CD4-positive, alpha-beta T cell treated with Interleukin-4 for 4 hours (primary cell): ENCODE measurements around the gene ZIC2.

Source experiments
- DNase-seq: peaks from one replicate; pipeline ENCODE4 v3.0.0-alpha.2; 2020

The ZIC2 gene

DNA sequence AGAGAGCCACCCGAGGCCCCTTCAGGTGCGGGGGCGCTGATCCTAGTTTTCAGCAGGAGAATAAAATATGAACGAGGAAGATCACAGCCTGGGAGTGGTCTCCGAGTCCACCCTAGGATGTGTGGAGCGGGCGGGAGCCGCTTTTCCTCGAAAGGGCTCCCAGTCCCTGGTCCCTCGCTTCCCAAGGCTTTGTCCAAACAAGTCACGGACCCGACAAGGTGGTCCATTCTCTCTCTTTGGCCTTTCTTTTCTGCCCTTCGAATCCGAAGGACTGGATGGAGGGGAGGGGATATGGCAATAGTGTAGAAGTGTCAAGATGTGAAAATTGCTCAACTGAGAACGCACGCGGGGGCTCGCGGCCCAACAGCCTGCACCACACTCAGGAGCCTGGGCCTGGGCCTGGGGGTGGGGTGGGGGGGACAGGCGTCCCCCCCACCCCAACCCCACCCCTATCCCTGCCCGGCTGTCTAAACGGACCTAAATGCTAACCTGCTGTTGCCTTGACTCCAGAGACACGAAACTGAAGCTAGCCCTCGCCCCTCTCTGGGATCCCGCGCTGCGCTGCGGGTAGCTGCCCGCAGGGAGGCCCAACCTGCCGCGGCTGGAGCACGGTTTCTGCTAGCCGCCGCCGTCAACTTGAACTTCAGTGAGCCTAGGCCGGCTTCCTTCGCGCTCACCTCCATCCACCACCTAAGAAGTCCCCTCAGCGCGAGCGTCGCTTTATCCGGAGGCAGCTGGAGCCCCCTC is 7.1 kb downstream of the ZIC2 start:
- no peak for DNase-seq

DNA sequence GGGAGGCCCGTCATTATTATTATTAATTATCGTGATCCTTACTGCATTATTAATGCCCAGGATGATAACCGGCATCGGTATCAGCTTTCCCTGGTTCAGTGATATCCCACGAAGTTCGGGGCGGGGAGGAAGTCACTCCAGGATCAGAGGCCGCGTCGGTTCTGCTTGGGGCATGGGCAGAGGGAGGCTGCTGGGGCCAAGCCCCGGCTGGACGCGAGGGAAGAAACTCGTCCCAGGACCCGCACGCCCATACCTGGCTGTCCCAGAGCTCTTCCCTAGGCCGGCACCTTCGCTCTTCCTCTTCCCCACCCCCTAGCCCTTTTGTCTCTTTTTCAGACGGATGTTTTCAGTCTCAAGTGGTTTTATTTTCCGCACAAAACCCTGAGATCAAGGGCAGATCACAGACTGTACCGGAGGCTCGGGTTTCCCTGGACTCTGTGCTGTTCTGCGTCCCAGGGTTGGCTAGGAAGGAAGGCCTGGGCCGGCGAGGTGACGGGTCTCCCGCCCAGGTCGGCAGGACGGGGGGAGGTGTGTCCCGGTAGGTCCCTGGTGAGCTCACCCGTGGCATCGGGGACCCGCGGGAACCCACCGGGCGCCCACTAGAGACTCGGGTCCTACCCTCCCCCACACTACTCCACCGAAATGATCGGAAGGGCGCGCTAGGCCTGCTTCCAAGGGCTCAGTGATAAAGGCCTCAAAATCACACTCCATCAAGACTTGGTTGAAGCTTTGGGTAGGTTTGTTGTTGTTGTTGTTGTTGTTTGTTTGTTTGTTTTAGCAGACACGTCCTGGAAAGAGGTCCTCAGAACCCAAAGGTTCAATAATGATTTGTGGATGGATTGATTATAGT is 7.9 kb downstream of the ZIC2 start:
- DNase-seq, result no peak

DNA sequence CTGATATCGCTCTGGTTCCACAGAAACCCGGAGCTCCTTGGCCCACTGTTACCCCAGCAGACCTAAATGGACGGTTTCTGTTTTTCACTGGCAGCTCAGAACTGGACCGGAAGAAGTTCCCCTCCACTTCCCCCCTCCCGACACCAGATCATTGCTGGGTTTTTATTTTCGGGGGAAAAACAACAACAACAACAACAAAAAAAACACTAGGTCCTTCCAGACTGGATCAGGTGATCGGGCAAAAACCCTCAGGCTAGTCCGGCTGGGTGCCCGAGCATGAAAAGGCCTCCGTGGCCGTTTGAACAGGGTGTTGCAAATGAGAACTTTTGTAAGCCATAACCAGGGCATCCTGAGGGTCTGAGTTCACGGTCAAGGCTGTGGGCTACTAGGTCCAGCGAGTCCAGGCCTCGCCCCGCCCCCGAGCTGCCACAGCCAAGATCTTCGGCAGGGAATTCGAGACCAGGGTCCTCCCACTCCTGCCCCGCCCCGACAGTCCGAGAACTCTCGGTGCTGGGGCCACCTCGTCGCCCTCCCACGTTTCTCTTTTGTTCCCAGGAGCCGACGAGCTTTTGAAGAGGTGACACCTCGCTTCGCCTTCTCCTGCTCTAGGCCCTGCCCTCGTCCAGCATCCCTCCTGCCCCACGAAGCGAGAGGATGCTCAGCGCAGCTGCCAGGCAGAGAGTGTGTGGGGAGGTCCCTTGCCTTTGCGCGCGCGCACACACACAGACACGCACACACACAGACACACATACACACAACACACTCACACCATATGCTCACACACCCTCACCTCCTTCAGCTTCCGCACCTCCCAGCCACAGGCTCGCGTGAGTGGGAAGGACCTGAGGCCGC is 8.8 kb downstream of the ZIC2 start:
- DNase-seq, result no peak

DNA sequence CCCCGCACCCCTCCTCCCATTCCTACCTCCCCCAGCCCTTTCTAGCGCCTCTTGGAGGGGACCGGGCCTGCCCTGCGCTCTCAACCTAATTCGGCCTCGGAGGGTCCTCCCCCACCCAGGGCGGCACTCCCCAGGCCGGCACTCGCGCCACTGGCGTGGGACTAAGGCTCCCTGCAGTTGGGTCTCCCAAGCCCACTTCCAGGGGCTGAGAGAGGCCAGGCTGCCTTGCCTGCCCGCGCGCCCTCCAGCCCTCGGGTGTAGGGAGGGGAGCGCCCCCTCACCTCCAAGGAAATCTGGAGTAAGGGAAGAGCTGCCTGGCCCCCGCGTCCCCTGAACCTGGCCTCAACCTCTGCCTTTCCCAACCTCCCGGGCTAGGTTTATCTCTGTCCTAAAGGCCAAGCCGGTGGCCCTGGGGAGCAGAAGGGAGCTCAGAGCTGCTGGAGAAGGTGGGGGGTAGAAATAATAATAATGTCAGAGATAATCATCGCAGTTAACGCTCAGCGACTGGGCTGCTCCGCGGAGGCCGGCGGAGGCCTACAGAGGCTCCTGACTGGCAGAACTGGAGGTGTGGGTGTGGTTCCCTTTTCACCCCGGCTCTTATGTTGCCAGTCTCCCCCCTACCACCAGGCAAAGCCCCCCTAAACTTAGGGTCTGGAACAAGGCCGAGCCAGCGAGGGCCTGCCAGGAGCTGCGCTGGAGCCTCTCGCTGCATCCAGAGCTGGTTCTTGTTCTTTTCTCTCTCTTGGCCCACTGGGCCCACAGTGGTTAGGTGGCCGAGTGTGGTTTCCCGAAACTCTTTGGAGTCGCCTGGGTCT is 9.6 kb downstream of the ZIC2 start:
- no peak for DNase-seq

DNA sequence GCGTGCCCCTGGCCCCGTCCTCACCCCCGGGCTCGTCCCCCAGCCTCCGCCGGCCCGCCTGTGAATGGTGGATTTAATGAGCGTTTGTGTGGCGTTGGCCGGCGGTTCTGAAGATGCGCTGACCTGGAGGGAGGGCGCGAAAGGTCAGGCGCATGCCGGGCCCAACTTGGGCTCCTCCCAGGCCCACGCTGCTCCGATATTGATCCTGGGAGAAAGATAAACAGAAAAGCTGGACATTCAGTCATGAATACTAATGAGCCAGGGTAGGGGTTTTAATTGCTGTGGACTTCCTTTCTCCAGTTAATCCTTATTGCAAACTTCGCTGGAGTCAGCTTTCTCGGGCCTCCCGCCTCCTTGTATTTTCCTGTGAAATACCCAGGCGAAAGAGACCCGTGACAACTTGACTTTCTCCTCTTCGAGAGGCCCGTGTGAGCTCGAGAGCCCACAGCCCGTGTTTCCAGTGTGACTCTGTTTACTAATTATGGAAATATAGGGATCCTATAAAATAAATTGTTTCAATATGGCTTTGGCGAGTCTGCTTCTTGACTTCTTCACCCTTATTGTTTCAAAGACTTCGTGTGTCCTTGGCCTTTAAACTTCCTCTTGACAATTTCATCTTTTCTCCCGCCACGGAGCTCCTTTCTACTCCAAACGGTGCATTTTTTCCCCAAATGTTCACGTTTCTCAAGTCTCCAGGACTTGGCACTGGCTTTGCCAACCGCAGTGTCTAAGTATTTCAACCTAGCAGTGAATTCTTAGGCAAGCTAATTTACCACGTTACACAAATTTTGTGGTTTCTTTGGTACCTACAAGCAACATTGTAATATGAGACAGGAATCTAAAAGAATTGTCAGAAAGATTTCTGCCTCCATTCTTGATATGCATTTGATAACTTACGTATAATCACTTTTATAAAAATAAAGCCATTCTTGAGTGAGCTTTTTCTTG is 10.5 kb downstream of the ZIC2 start:
- DNase-seq, result no peak

DNA sequence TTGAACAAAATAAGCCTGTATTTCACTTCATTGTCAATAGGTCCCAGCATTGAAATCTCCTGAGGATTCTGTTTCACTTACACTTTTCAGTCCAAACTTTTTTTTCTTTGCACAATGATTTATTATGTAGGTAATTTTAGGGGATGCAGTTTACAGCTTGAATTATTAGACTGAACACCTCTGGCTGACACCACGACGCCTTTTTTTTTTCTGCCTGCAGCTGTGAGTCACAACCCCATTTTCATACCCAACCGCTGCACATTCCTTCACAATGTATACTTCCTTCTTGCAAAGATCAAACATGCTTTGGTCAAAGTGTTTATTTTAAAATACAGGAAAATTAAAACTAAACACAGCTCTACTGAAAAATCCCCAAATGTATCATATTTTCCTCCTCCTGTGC is 11.4 kb downstream of the ZIC2 start:
- DNase-seq, result no peak

DNA sequence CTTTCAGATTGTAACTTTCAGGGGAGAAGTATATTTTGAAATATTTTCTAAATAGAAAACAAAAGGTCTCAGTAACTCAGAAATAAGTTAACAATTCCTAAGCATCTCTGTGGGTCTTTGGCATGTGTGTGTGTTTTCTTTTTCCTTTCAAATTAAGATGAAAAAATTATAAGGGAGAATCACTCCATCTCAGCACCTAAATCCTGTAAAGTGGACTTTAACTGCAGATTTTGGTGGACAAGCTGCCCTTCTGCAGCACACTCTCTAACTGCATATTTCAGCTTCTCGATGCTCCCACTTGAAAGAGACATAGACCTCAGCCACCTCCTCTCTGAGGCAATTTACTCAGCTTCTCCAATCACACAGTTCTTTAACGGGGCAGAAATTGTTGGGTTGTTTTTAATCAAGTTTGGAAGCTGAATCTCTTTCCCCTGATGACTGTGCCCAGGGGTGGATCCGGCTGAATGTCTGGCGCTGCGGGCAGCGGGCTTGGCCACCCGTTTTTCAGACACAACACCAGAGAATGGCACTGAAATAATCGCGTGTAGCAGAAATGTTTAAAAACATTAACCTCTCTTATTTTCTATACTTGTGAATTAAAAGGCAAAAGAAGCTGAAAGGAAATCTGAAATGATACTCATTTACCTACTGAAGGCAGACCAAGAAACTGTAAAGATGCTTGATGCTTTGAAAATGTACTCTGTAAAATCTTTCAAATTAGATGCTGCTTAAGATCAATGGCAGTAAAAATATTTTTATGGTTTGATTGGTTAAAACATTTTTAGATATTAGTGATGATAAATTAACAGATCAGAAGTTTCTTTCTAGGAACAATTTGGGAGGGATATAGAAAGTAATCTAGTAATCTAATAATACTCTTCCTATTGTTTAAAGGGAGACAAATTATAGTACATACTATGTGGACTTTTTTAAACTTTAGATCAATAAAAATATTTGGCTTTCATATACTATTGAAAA is 12.4 kb downstream of the ZIC2 start:
- DNase-seq, result no peak

DNA sequence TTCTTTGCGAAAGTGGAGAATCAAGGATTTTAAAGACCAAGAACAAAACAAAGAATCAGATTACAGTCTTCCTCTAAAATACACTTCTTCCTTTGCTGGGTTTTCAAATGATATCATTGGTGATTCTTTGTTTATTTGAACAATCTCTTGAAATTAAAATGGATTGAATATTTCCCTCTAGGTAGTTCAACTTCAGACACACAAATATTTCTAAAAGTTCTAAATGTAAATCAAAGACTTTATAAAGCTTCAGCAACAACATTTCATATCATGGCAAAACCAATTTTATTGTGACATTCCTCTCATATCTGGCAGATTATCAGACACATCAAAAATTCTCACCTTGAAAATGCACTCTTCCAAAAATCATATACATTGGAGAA is 13.0 kb downstream of the ZIC2 start:
- DNase-seq, result no peak

DNA sequence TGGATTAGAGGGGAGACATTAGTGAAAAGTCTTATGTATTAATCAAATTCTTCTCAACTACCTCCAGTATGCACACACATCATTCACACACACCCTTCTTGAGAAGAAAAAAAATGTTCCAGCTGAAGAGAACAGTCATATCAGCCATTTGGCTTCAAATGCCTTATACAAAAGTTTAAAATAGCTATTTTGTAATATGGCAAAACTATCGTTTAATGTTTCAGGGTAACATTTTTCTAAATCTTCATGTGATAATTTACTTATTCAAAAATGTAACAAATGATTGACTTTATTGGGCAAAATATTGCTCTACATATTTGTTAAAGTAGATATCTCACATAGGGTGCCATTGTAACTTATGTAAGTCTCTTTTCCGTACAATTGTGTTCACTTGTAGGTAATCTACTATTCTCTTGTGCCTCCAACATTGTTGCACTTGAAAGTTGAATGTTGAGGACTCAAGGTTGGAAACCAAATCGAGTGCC is 13.6 kb downstream of the ZIC2 start:
- DNase-seq, result no peak

DNA sequence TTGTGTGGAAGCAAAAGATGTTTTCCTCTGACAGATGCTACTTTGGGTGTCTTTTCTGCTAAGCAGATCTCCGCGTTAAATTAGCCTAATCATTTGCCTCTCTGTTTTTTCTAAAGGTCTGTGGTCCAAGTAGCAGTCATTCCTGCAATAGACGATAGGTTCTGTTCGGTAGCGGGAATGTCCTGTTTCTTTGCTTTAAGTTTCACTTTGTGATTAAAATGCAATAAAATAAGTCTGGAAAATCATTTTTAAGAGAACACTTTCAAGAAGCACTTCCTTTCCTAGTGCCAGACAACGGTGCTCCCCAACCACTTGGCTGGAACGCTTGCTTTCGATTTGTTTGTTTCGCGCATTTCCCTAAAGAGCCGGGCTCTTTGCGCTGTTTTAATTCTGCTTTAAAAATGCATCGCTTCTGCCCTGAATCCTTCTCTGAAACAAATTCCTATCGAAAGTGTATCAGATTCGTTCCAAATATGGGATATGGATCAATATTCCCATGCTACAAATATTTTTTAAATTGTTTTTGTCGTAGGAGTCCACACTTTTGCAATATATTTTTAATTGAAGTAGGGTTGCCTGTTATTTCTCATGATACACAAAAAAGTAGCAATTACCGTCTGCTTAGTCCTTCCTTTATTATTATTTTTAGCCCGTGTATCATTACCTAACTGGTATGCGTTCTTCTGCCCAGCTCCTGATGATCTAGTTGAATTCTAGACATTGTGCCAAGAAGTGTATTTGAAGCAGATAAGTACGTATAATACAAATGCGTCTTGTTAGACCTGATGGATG is 14.2 kb downstream of the ZIC2 start:
- no peak for DNase-seq

DNA sequence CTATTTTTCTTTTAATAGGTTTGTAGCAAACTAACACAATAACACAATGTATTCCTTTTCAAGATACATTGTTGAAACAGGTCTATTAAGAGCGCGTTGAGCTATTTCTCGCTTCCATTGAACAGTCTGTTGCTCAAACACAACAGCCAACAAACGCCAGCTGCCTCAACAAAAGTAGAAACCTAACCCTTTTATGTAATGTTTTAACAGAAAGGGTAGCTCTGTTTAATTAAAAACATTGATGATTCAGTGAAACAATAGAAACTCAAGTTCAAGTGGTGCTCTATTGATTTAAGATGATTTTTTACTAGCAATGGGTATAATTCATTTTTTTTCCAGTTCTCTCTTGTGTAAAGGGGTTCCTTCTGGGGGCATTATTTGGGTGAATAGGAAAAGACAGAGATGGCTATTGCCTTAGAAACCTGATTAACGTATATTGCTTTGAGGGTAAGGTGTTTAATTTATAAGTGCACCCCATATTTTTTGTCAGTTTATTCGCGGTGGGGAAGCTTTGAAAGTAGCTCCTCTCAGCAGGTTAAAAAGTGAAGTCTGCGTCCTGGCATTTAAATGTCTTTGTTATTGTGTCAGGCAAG is 14.9 kb downstream of the ZIC2 start:
- no peak for DNase-seq

DNA sequence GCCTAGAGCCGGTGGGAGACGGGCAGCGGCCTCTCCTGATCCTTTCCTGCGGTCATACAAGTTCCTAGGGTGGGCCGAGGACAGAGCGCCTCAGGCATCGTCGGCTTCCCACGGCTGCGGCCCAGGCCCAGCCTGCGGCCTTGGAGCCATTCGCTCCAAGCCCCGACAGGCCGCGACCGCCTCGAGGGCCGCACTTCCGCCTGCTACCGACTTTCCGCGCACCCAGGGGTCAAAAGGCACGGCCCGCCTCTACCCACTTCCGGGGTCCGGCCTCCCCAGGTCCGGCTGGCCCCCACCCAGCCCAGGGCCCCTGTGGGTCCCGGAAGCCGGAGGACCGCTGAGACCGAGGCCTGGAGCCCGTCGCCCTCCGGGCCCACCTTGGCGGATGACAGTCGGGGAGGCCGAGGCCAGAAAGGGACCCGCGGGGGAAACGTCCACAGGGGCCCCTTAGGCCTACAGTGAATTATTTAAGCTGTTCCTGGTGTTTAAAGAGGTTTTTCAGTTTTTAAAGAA is 16.2 kb downstream of the ZIC2 start:
- no peak for DNase-seq

DNA sequence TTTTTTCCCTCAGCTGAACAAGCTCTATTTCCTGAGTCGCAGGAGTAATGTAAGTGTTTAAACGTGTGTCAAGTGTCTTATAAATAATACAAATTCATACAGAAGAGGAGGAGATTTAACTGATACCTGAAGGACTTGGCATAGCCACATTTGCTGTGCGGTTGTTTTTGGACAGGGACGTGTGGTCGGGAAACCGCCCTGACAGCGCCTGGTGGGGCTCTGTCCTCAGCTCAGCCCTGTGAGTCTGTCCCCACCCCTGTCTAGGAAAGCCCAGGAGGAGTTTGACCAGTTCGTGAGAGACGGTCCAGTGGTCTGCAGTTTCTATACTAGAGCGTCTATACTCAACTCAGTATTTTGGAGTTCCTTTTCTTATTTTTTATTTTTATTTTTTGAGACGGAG is 16.7 kb downstream of the ZIC2 start:
- no peak for DNase-seq

DNA sequence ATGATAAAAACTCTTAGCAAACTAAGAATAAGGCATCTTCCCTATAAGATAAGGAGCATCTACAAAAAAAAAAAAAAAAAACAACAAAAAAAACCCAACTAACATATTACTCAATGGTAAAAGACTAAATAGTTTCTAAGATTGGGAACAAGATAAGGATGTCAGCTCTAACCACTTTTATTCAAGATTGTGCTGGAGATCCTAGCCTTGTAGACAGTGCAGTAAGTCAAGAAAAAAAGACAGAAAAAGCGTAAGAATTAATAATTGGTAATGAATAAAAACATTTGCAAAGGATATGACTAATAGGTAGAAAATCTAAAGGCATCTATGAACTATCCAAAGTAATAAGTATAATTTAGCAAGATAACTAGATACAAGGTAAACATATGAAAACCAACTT is 33.0 kb downstream of the ZIC2 start:
- no peak for DNase-seq

DNA sequence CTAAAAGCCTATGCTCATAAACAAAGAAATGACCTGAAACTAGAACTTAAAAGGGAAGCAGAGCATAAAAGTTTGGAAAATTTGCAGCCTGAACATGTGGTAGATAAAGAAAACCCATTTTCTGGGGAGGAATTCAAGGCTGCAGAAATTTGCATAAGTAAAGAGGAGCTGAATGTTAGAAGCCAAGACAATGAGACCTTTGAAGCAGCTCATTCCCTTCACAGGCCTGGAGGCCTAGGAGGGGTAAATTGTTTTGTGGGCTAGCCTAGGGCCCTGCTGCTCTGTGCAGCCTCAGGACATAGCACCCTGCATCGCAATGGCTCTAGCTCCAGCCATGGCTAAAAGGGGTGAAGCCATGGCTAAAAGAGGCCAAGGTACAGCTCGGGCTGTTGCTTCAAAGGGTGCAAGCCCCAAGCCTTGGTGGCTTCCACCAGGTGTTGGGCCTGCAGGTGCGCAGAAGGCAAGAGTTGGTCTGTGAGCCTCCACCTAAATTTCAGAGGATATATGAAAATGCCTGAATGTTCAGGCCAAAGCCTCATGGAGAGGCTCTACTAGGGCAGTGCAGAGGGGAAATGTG is 38.3 kb downstream of the ZIC2 start:
- DNase-seq, result no peak

DNA sequence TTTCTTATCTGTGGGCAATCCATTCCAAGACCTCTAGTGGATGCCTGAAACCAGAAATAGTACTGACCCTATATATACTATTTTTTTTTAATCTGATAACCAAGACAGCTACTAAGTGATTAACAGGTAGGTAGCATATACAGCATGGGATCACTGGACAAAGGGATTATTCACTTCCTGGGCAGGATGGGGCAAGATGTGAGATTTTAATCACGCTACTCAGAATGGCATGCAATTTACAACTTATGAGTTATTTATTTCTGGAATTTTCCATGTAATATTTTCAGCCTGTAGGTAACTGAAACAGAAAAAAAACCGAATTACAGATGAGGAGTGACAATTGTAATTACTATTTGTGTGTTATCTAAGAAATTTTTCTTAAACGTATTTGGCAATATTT is 41.2 kb downstream of the ZIC2 start:
- no peak for DNase-seq

DNA sequence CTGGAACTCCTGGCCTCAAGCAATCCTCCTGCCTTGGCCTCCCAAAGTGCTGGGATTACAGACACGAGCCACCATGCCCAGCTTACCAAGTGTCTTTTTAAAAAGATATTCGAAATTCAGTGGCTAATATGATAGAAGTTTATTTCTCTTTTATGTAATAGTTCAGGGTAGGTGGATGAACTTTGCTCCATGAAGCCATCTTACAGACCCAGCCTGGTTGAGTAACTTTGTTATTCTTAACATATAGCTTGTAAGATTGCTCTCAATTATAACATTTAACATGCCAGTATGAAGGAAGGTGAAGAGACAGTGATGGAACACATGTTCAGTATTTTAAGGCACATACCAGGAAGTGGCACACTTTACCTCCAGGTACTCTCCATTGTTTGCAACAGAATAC is 42.4 kb downstream of the ZIC2 start:
- no peak for DNase-seq

DNA sequence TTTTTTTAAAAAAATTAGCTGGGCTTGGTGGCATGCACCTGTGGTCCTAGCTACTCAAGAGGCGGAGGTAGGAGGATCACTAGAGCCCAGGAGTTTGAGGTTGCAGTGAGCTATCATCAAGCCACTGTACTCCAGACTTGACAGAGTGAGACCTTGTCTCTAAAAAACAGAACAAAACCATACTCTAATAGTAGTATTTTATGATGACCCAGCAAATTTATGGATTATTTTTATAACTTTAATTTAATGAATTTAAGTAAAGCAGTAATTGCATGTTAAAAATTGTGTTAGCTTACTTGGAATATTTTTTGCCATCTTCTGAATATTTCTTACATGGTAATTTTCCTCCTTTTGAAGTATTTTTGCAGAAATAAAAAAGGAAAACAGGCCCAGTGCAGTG is 48.3 kb downstream of the ZIC2 start:
- no peak for DNase-seq
